ENCODE measurements around the gene TET3.

DNA sequence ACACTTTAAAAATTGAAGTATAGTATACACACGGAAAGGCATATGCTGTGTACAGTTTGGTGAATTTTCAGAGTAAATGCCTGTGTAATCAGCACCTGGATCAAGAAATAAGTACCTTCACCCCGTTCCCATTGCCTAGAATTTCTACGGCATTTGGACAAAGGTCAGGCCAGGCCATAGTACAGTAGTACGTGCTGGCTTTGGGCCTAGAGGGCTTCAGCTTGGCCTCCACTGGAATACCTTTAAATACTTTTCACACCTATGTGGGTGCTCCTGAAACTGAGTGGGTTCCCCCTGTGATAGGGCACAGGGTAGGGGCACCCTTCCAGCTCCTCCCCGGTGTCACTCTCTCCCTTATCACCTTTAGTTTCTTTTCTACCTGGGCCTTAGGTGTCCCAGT lies 26.5 kb downstream of the TET3 start:
- TF ChIP-seq, protein P1, sequence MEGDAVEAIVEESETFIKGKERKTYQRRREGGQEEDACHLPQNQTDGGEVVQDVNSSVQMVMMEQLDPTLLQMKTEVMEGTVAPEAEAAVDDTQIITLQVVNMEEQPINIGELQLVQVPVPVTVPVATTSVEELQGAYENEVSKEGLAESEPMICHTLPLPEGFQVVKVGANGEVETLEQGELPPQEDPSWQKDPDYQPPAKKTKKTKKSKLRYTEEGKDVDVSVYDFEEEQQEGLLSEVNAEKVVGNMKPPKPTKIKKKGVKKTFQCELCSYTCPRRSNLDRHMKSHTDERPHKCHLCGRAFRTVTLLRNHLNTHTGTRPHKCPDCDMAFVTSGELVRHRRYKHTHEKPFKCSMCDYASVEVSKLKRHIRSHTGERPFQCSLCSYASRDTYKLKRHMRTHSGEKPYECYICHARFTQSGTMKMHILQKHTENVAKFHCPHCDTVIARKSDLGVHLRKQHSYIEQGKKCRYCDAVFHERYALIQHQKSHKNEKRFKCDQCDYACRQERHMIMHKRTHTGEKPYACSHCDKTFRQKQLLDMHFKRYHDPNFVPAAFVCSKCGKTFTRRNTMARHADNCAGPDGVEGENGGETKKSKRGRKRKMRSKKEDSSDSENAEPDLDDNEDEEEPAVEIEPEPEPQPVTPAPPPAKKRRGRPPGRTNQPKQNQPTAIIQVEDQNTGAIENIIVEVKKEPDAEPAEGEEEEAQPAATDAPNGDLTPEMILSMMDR (IDR thresholded peaks at IDR 0.05) = no peak
- TF ChIP-seq POLR2A (IDR thresholded peaks at IDR 0.05) = no peak

Measured in testis (tissue), 2 donors.